Gastrocnemius medialis (tissue), 4 donors: ENCODE measurements around the gene SLC15A3.

Experiments
- POLR2A ChIP-seq, 2 donors: fragments of 450-650 bp; IDR thresholded peaks; one replicate each; pipeline ENCODE4 v1.6.1; 2017; ENCODE audit warnings: antibody characterized with exemption in 2 of 2, mild to moderate bottlenecking in 2 of 2, moderate library complexity in 2 of 2
- TF ChIP-seq, protein P1 (sequence below), 5 experiments: fragments of 450-650 bp in 3 of 5; fragments of 200-600 bp in 2 of 5; sonication (generic) in 2 of 5; IDR thresholded peaks in 4 of 5; conservative IDR thresholded peaks in 1 of 5; 1 replicate in 4 of 5; 2 replicates in 1 of 5; pipeline ENCODE4 v1.5.1; 2016 to 2019; ENCODE audit warnings: antibody characterized with exemption in 5 of 5, mild to moderate bottlenecking in 3 of 5, moderate library complexity in 3 of 5

GRCh38 chr11:60972182-60973030 lies 20.4 kb upstream of the SLC15A3 start:
- TF ChIP-seq, protein P1, sequence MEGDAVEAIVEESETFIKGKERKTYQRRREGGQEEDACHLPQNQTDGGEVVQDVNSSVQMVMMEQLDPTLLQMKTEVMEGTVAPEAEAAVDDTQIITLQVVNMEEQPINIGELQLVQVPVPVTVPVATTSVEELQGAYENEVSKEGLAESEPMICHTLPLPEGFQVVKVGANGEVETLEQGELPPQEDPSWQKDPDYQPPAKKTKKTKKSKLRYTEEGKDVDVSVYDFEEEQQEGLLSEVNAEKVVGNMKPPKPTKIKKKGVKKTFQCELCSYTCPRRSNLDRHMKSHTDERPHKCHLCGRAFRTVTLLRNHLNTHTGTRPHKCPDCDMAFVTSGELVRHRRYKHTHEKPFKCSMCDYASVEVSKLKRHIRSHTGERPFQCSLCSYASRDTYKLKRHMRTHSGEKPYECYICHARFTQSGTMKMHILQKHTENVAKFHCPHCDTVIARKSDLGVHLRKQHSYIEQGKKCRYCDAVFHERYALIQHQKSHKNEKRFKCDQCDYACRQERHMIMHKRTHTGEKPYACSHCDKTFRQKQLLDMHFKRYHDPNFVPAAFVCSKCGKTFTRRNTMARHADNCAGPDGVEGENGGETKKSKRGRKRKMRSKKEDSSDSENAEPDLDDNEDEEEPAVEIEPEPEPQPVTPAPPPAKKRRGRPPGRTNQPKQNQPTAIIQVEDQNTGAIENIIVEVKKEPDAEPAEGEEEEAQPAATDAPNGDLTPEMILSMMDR (IDR thresholded peaks at IDR 0.05 in 4 of 5, conservative IDR thresholded peaks at IDR 0.05 in 1 of 5) = no peak
- no peak for TF ChIP-seq POLR2A (IDR thresholded peaks at IDR 0.05)
